Effector CD4-positive, alpha-beta T cell (primary cell): ENCODE data around the gene ENGASE.

Experiments used
- DNase-seq: peaks from one replicate; pipeline ENCODE4 v3.0.0-alpha.2; 2020

The ENGASE gene

GRCh38 chr17:79080761-79081290 lies 6.2 kb downstream of the ENGASE start:
- no peak for DNase-seq

DNA sequence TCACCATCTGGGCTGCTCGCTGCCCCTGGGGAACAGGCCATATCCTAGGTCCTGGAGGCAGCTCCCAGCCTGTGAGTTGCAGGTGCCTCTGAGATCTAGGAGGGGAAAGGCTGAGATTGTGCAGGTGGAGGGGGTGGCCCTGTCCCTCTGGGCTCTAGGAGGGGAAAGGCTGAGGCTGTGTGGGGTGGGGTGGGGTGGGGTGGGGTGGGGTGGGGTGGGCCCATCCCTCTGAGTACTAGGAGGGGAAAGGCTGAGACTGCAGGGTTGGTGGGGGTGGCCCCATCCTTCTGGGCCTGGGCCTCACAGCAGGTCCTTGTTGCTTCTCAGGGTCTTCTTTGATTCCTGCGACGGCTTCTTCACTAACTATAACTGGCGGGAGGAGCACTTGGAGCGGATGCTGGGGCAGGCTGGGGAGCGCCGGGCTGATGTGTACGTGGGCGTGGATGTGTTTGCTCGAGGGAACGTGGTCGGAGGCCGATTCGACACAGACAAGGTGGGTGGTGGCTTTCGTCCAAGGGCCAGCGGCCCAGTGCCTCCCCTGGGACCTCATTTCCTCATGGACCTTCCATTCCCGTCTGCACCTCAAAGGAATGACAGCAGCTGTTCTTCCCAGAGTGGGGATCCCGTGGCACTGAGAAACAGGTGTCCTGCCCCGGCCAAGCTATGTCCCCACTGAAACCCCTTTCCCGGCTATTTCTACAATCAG lies 7.1 kb downstream of the ENGASE start:
- DNase-seq, result no peak

- peak; percentile 39 for DNase-seq
These were observed 7.9 kb downstream of the ENGASE start for GRCh38 chr17:79082311-79083190.

- DNase-seq, result no peak
These were observed 8.8 kb downstream of the ENGASE start for GRCh38 chr17:79083191-79083971.

- DNase-seq, result no peak
These were observed 9.9 kb downstream of the ENGASE start for GRCh38 chr17:79084291-79085153.

- no peak for DNase-seq
These were observed 10.7 kb downstream of the ENGASE start for GRCh38 chr17:79085154-79085920.

- DNase-seq, result no peak
These were observed 11.4 kb downstream of the ENGASE start for GRCh38 chr17:79085921-79086551.

DNA sequence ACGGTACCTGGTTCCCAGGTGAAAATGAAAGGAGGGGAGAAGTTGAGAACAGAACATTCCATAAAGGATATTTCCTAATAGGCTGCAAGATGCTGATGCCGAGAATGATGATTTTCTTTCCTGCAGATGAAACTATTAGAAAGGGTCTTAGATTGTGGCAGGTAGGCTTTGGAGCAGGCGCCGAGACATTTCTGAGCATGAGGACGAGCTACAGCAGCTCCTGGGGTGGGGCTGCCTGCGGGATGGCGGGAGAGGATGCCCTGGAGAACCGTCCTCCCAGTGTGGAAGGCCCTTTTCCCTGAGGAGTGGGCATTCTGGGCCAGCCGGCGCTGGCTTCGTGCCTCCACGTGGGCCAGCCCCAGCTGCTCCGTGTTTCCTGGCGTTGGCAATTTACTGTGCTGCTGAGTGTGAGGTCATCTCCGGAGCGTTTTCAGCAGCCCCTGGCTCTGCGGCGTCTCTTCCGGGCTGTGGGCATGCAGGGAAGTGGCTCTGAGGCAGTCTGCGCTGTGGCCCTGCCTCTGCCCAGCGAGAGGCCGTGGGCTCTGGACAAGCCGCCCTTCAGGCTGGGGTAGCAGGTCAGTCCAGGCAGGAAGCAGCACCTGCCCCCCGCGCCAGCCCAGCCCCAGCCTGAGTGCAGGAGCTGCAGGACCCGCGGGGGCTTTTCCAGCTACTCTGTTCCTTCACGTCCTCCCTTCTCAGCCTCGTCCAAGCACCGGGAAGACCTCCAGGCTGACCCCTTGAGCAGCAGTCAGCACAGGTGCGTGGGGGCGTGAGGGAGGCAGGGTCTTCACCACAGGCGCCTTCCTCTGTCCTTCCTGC lies 12.2 kb downstream of the ENGASE start:
- DNase-seq, result no peak

DNA sequence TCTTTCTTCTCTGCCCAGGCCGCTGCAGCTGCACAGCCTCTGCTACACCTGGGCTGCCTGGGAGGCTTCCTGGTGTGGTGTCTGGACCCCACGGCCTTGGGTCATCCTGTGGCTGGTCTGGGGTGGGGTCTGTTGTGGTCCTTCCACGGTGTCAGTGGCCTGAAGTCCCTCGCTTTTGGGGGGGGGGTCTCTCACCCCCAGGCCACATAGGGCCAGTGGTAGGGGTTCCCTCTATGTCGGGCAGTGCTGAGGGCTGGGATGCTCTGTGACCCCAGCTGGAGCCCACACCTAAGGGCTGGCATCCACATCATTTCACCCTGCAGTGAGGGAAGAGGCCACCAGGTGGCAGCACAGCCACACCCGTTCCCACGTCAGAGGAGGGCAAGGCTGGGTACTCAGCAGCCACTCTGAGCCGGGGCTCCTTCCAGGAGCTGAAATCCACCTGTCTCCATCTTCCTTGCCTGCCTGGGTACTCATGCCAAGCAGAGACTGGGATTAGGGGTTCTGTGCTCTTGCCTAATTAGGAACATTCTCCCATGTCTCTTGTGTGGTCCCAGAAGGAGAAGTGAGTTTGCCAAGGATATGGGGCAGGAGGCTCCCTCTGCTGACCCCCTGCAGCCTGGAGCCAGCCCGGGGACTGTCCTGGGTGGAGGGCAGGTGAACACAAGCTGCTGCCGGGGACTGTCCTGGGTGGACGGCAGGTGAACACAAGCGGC lies 13.0 kb downstream of the ENGASE start:
- peak; percentile 64 for DNase-seq

GRCh38 chr17:79088247-79088996 lies 13.8 kb downstream of the ENGASE start:
- no peak for DNase-seq

DNA sequence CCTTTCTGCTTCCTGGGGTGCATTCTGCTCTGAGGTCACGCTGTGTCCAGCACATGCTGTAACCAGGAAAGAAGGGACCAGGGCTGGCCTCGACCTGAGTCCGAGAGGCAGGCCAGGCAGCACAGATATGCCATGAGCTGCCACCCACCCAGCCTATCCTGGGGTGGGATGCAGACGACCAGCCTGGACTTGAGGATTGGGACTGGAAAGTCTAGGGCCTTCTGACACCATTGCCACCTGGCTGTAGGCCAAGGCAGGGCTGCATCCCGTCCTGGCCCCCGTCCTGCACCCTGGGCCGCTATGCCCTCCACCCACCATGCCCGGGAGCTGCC lies 14.3 kb downstream of the ENGASE start:
- no peak for DNase-seq

GRCh38 chr17:79089720-79090442 lies 15.3 kb downstream of the ENGASE start:
- DNase-seq, result no peak

GRCh38 chr17:79090443-79091225 lies 16.0 kb downstream of the ENGASE start:
- no peak for DNase-seq

- no peak for DNase-seq
These were observed 16.6 kb downstream of the ENGASE start for GRCh38 chr17:79091226-79091670.

- DNase-seq, result no peak
These were observed 17.9 kb downstream of the ENGASE start for GRCh38 chr17:79092567-79092966.

- DNase-seq, result no peak
These were observed 18.6 kb downstream of the ENGASE start for GRCh38 chr17:79093270-79093669.

GRCh38 chr17:79094261-79094660 lies 19.6 kb downstream of the ENGASE start:
- DNase-seq, result no peak
